Measurements from ENCODE around the gene IRS2.

- TF ChIP-seq CTCF (IDR thresholded peaks at IDR 0.05; ENCODE audit: low read depth, low read length, missing input control) (no peak), GABPA (IDR thresholded peaks at IDR 0.05 in 1 of 2, conservative IDR thresholded peaks at IDR 0.05 in 1 of 2) (no peak), RXRA (IDR thresholded peaks at IDR 0.05) (no peak), REST (IDR thresholded peaks at IDR 0.05) (no peak), RAD21 (IDR thresholded peaks at IDR 0.05) (no peak), MAX (IDR thresholded peaks at IDR 0.05) (no peak)
Observed at GRCh38 chr13:109785141-109785891, 1.1 kb downstream of the IRS2 start.
